H1 (cell line): Measurements from ENCODE around the gene TP63. TPM values are rescaled to one million over a fixed set of nuclear protein-coding genes. Genes with fewer than 3 reads are reported as not detected.

Source experiments
- CBX5 ChIP-seq: fragments of 300-800, 300-1000 bp; sonication (generic); IDR thresholded peaks from 2 replicates; pipeline ENCODE4 v1.7.1; 2016; ENCODE audit warnings: antibody characterized with exemption, low read length, low read depth
- CHD7 ChIP-seq: fragments of 300-600 bp; sonication (generic); IDR thresholded peaks from 2 replicates; pipeline ENCODE4 v1.7.1; 2012; ENCODE audit warnings: low read length, moderate library complexity, mild to moderate bottlenecking, inconsistent platforms; ENCODE audit not compliant: insufficient replicate concordance
- CTBP2 ChIP-seq: IDR thresholded peaks from 2 replicates; pipeline ENCODE4 v1.7.0; 2011; ENCODE audit warnings: borderline replicate concordance, mild to moderate bottlenecking, moderate library complexity, mixed read lengths, low read length; ENCODE audit not compliant: insufficient read depth, insufficient read length
- CTCF ChIP-seq, 3 experiments: IDR thresholded peaks; 1 replicate in 2 of 3; 2 replicates in 1 of 3; pipeline versions ENCODE4 v1.5.1 to v1.6.1; 2011; ENCODE audit warnings: low read length in 3 of 3, mild to moderate bottlenecking in 3 of 3, inconsistent platforms in 2 of 3, low read depth in 1 of 3, moderate library complexity in 1 of 3; ENCODE audit not compliant: insufficient read depth in 1 of 3; ENCODE audit errors: control extremely low read depth in 1 of 3
- E2F6 ChIP-seq: IDR thresholded peaks from 2 replicates; pipeline ENCODE4 v1.6.1; 2012; ENCODE audit warnings: inconsistent platforms
- POLR2A ChIP-seq, 2 experiments: IDR thresholded peaks; 1 replicate in 1 of 2; 2 replicates in 1 of 2; pipeline ENCODE4 v1.6.1; 2011; ENCODE audit warnings: low read depth in 2 of 2, low read length in 2 of 2, mild to moderate bottlenecking in 2 of 2; ENCODE audit errors: control extremely low read depth in 1 of 2
- SP2 ChIP-seq: IDR thresholded peaks from 2 replicates; pipeline ENCODE4 v1.6.1; 2012; ENCODE audit warnings: mild to moderate bottlenecking, low read length, inconsistent platforms
- SP4 ChIP-seq: IDR thresholded peaks from 2 replicates; pipeline ENCODE4 v1.6.1; 2012; ENCODE audit warnings: low read length, inconsistent platforms
- polyA plus RNA-seq, 7 experiments: library from polyadenylated mRNA; depleted of rRNA in 3 of 7; stranded (reverse) in 5 of 7; unstranded in 2 of 7; fragments of >200 nt in 5 of 7; fragments of 200-250 nt in 2 of 7; gene quantifications; 1 replicate in 5 of 7; 2 replicates in 1 of 7; 4 replicates in 1 of 7; pipeline versions ENCODE4 v1.2.1 to v1.2.3, GENCODE V29; 2011 to 2013; ENCODE audit warnings: missing spikeins in 2 of 7, mixed read lengths in 2 of 7
- total RNA-seq: library from RNA; stranded (reverse); fragmentation: NEBNext Ultra II Directional; extraction: Animal tissue kit (Norgen Biotek cat#: 25700); gene quantifications from 2 replicates; pipeline ENCODE4 v1.2.1, GENCODE V29; 2021

TP63 gene
- total and polyA plus RNA-seq, 2 of the 8 experiments (the other 6 are each of a cell fraction or from before 2014, with no cell fraction given): not detected

- TF ChIP-seq CHD7 (no peak), SP2 (no peak), CBX5 (no peak), POLR2A (IDR thresholded peaks at IDR 0.05; ENCODE audit: control extremely low read depth in 1 of 2, low read depth in 2 of 2, low read length in 2 of 2) (no peak), CTBP2 (no peak), CTCF (IDR thresholded peaks at IDR 0.05; ENCODE audit: control extremely low read depth in 1 of 3, insufficient read depth in 1 of 3, low read depth in 1 of 3, low read length in 3 of 3) (no peak), E2F6 (no peak), SP4 (no peak)
Observed at GRCh38 chr3:189907803-189908202, 276.6 kb downstream of the TP63 start (continued).
